HG02981 (cell line): Measurements from ENCODE around the gene MTIF2.
"Not testable (repeated sequence)": the region's sequence is repeated elsewhere in the genome, so short reads cannot be mapped to it uniquely, and the experiment has no call there.

Source experiments
- ATAC-seq: cut with Tn5 transposase; IDR thresholded peaks from one replicate; pipeline ENCODE4 v1.9.1; 2021; ENCODE audit warnings: mild to moderate bottlenecking, moderate library complexity; ENCODE audit not compliant: unreplicated experiment

MTIF2 gene

GRCh38 chr2:55268907-55269644 is at the start of gene MTIF2:
TSS of gene MTIF2 (minus strand) at chr2:55269231. CDS start at chr2:55263858, 5,373 bp downstream.
- ATAC-seq = peak; percentile 97

- ATAC-seq = no peak
These were observed 46.0 kb upstream of the MTIF2 start for GRCh38 chr2:55314985-55315384.

DNA sequence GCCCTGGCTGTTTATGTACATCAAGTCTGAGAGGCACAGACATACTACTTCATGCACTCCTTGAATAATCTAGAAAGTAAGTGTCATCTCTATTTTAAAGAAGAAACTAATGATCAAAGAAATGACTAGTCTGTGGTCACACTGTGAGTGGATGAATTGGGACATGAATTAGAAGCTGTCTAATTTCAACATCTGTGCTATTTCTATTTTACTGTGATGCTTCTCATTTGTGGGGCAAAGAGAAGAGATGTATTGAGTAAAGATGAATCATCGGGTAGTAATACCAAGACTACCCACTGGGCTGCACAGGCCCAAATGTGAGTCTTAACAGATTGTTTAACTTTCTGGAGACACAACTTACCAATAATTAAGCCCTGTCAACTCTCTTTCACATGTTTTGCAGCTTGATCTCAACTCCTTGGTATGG is 42.4 kb upstream of the MTIF2 start:
- peak; percentile 95 for ATAC-seq

DNA sequence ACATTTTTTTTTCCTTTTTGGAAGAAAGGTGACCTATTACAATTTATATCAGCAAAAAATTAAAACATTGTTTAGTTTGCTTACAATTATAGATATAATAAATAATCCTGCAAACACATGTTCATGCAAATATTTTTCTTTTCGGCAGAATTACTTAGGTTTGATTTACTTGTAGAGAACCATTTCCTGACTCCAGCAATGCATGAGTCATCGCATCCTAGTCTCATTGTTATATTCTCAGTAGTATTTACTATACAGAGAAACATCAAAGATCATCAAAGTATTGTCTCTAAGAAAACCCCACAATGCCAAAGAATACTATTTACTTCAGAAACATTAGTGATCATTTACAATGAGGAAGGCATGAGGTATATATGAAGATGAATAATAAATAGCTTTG is 40.4 kb upstream of the MTIF2 start:
- no peak for ATAC-seq

DNA sequence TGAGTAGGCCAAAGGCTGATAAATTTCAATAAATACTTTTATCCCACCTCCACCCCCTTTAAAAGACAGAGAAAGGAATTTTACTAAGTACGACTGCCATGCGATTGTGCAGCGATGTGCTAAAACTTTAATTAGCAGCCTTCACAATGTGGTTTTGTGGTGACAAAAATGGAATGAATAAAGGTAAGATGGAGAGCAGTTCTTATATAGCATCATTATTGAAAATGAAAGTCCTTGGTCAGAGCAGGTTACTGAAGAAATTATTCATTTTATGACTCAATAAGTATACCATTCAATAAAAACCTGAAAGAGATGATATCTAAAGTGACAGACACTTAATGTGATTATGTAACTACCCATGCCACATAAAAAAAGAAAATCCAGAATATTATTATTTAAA is 33.2 kb upstream of the MTIF2 start:
- ATAC-seq = peak; percentile 83

DNA sequence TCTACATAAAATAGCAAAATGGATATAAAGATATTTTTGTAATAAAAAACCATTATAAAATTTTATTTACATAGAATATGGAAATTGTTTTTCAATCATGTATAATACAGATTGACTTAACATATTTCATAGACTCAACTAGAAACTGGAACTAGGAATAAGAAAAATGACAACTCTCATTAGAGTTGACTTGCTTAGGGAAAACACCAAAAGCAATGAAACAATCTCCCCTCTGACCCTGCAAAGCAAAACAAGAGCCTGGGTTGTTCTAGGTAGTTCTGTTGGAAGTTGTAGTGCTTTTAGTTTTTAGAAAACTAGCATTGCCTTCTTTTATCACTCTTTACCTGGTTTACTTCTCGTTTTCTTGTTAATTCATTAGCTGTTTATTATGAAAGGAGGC is 32.2 kb upstream of the MTIF2 start:
- no peak for ATAC-seq

DNA sequence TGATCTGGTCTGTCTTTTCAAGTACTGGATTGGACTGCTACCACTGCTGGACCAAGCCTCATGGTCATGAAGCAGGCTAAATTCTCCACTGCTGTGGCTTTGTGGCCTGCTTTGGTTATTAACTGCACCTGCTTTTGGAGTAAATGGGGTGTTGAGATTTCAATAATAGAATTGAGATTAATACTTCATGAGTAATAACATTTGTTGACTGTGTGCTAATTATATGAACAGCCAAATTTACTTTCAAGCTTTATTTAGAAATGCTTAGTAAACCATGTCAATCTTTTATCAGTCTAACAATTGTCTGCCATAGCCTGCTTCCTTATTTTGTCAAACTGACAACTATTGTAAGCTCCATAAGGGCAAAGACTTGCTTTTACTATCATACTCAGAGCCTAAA is 27.4 kb upstream of the MTIF2 start:
- no peak for ATAC-seq

DNA sequence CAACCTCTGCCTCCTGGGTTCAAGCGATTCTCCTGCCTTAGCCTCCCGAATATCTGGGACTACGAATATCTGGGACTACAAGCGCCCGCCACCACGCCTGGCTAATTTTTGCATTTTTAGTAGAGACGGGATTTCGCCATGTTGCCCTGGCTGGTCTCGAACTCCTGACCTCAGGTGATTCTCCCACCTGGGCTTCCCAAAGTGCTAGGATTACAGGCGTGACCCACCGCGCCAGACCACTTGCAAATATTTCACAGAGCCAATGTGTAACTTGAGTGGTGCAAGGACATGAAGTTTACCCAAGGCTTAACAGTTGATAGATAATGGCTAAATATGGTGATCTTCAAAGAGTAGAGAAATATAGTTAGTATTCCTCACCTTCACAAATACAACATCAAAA is 14.1 kb upstream of the MTIF2 start:
- ATAC-seq = no peak

GRCh38 chr2:55282110-55282917 is 13.3 kb upstream of the MTIF2 start:
- ATAC-seq = peak; percentile 98

- ATAC-seq = not testable (repeated sequence)
These were observed 12.0 kb upstream of the MTIF2 start for GRCh38 chr2:55280851-55281546.

DNA sequence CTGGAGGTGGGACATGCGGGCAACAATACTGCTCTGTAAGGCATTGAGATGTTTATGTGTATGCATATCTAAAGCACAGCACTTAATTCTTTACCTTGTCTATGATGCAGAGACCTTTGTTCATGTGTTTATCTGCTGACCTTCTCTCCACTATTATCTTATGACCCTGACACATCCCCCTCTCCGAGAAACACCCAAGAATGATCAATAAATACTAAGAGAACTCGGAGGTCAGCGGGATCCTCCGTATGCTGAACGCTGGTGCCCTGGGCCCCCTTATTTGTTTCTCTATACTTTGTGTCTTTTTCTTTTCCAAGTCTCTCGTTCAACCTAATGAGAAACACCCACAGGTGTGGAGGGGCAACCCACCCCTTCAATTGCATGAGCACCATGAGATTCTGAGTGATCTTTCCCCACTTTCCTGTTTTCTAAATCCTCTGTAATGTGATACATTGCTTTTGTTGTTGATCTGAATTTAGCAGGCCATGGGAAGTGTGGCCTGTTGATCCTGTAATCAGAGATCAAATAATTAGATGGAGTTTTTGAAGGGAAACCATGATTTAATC is 10.9 kb upstream of the MTIF2 start:
- not testable (repeated sequence) for ATAC-seq

DNA sequence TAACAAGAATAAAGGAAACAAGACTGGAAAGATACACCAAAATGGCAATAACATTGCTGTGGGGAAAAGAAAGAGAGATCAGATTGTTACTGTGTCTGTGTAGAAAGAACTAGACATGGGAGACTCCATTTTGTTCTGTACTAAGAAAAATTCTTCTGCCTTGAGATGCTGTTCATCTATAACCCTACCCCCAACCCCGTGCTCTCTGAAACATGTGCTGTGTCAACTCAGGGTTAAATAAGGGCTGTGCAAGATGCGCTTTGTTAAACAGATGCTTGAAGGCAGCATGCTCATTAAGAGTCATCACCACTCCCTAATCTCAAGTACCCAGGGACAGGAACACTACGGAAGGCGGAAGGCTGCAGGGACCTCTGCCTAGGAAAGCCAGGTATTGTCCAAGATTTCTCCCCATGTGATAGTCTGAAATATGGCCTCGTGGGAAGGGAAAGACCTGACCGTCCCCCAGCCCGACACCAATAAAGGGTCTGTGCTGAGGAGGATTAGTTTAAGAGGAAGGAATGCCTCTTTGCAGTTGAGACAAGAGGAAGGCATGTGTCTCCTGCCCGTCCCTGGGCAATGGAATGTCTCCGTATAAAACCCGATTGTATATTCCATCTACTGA is 10.3 kb upstream of the MTIF2 start:
- ATAC-seq = not testable (repeated sequence)

- no peak for ATAC-seq
These were observed 8.3 kb upstream of the MTIF2 start for GRCh38 chr2:55277310-55277709.

DNA sequence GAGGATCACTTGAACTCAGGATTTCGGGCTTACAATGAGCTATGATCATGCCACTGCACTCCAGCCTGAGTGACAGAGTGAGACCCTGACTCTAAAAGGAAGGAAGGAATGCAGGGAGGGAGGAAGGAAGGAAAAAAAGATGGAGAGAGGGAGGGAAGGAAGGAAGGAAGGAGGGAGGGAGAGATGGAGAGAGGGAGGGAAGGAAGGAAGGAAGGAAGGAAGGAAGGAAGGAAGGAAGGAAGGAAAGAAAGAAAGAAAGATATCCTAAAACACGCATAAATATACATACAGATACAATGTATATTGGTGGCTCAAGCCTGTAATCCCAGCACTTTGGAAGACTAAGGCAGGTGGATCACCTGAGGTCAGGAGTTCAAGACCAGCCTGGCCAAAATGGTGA is 5.3 kb upstream of the MTIF2 start:
- ATAC-seq = not testable (repeated sequence)

DNA sequence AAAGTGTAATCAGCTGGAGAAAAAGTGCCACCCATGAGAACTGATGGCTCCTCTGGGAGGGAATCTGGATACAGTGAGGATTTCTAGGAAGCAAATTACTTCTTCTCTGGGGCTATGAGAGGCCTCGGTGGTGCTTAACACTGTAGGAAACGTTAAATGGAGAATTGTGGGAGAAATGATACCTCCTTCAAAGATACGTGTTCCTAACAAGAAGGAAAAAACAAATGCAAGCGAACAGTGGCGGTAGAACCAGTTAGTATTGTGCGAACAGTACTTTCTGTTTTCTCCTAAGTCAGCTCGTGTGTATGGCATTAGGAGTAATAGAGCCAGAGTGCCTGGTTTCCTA is 587 bp upstream of the MTIF2 start:
- ATAC-seq = no peak

GRCh38 chr2:55268288-55268906 is 634 bp downstream of the MTIF2 start:
- ATAC-seq = no peak

DNA sequence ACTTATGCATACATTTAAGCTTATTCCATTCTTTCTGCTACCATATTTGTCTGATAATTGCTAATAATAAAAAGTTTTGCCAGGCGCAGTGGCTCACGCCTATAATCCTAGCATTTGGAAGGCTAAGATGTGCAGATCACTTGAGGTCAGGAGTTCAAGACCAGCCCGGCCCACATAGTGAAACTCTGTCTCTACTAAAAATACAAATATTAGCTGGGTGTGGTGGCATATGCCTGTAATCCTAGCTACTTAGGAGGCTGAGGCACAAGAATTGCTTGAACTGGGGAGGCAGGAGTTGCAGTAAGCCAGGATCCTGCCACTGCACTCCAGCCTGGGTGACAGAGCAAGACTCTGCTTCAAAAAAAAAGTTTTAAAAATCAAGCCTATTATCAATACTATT is 9.4 kb downstream of the MTIF2 start:
- not testable (repeated sequence) for ATAC-seq

DNA sequence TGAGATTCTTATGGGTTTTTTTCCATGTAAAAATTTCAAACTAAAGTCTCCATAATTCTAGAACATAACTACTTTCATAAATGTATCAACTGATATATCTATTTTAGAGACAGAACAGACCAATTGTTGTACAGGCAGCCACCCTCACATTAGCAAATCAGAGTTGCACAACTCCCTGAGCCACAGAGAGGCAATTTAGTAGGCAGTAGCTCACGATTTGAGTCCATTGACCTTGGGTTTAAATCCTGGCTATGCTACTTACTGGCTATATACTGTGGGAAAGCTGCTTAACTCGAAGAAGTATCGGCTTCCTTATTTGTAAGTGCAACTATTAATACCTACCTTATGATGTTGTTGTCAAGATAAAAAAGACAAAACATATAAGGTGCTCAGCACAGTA is 16.2 kb downstream of the MTIF2 start:
- no peak for ATAC-seq

GRCh38 chr2:55247025-55247424 is 22.0 kb downstream of the MTIF2 start:
- no peak for ATAC-seq

DNA sequence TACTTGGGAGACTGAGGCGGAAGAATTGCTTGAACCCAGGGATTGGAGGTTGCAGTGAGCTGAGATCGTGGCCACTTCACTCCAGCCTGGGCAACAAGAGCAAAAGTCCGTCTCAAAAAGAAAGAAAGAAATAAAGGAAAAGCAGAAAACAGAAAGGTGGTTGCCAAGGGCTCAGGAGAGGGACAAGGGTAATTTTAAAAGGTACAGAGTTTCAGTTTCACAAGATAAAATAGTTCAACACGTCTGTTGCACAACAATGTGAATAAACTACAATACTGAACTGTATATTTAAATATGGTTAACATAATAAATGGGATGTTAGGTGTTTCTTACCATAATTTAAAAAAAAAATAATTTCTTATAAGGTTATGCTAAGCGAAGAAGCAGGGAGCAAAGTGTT is 23.6 kb downstream of the MTIF2 start:
- ATAC-seq = no peak
